HG03565 (cell line): ENCODE data around the gene RIOK2.

Source experiments
- ATAC-seq: cut with Tn5 transposase; IDR thresholded peaks from one replicate; pipeline ENCODE4 v1.9.1; 2021; ENCODE audit warnings: mild to moderate bottlenecking, moderate library complexity; ENCODE audit not compliant: unreplicated experiment

Gene RIOK2

GRCh38 chr5:97127727-97128126, 55.3 kb downstream of the RIOK2 start:
- no peak for ATAC-seq

GRCh38 chr5:97125125-97125683, 57.8 kb downstream of the RIOK2 start:
- no peak for ATAC-seq

GRCh38 chr5:97124335-97124734, 58.7 kb downstream of the RIOK2 start:
- no peak for ATAC-seq

- no peak for ATAC-seq
These were observed 61.2 kb downstream of the RIOK2 start for GRCh38 chr5:97121848-97122247.

- ATAC-seq: no peak
These were observed 62.9 kb downstream of the RIOK2 start for GRCh38 chr5:97120195-97120594.

GRCh38 chr5:97119007-97119390, 64.0 kb downstream of the RIOK2 start:
- no peak for ATAC-seq

GRCh38 chr5:97118261-97119006, 64.6 kb downstream of the RIOK2 start:
- peak; percentile 56 for ATAC-seq

- no peak for ATAC-seq
These were observed 67.1 kb downstream of the RIOK2 start for GRCh38 chr5:97115932-97116331.

- ATAC-seq: no peak
These were observed 70.8 kb downstream of the RIOK2 start for GRCh38 chr5:97112230-97112629.

- ATAC-seq: no peak
These were observed 71.4 kb downstream of the RIOK2 start for GRCh38 chr5:97111616-97112015.

- no peak for ATAC-seq
These were observed 72.0 kb downstream of the RIOK2 start for GRCh38 chr5:97111004-97111403.
